ENCODE results near the gene GFOD2. TPM values are rescaled to one million over a fixed set of nuclear protein-coding genes. Genes with fewer than 3 reads are reported as not detected.

Gene GFOD2
- total and polyA plus RNA-seq, 11 donors: 6.5 to 15.4 (median 9.8) TPM

DNA sequence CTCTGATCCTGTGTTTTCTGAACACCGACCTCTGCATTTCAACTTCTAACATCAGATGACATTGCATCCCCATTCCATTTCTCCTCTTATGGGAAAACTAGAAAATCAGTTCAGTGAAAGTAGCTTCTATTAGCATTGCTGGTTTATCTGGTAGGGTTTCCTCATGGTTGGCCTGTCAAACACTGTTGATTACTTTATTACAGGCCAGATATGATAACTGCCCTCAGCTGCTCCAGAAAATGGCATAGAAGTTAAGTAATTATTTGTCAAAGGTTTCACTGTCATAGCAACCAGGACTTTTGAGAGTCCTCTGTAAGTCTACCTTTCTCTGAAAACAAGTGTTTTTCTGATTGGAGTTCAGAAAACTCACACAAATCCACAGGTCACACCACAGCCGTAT is 3.0 kb downstream of the GFOD2 start:
- DNase-seq (no peak), ATAC-seq (no peak)
- intact Hi-C loops (cut with DNase I): loop anchor here in 4 of 10 donors (5.0 kb wide), 2 partner anchors 44 to 91 kb away; partner anchors contain the start of genes RANBP10 (in 1 of the 4) and TSNAXIP1 (in 1 of the 4)
- Histone ChIP-seq H3K9me3 (no peaks in the 10 kb centered on the region), H3K36me3 (no peaks in the 10 kb centered on the region), H3K4me3 (no peak overlapping the region), H3K27me3 (no peaks in the 10 kb centered on the region), H3K27ac (no peak overlapping the region), H3K4me1 (peaks cover 0 to 35% (median 22%) of the 10 kb centered on the region in 12 donors)
- WGBS, 4 donors: 86 to 97% (median 93%) methylated on average over 2 of the region's 2 CpGs
- TF ChIP-seq CTCF (IDR thresholded peaks at IDR 0.05) (no peak), POLR2A (IDR thresholded peaks at IDR 0.05) (no peak)

DNA sequence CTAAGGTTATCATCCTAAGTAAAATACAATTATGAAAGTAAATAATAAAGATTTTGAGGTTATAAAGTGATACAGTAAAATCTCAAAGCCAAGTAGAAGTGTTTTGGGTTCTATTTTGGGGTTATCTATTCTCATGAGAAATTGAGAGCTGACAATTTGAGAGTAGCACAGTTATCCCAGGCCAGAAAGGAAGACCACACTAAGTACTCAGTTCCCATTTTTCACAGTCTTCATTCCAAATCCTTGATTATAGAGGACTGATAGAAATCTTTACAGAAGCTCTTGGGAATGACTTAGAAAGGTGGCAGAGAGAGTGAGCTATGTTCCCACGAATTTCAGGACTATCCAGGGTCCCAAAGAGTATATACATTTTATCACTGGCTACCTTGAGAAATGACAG is 4.6 kb downstream of the GFOD2 start:
- WGBS, 4 donors: 66 to 82% (median 71%) methylated on average over 1 of the region's 1 CpG
- peaks cover 0 to 27% (median 12%) of the 10 kb centered on the region in 12 donors for H3K4me1 ChIP-seq
- intact Hi-C loops (cut with DNase I): no loop called here
- no peak overlapping the region for H3K27ac ChIP-seq
- no peak overlapping the region for H3K4me3 ChIP-seq
- ATAC-seq (no peak), DNase-seq (no peak)
- H3K36me3 ChIP-seq: no peaks in the 10 kb centered on the region
- H3K9me3 ChIP-seq: no peaks in the 10 kb centered on the region
- H3K27me3 ChIP-seq: no peaks in the 10 kb centered on the region
- TF ChIP-seq POLR2A (IDR thresholded peaks at IDR 0.05) (no peak), CTCF (IDR thresholded peaks at IDR 0.05) (no peak)

DNA sequence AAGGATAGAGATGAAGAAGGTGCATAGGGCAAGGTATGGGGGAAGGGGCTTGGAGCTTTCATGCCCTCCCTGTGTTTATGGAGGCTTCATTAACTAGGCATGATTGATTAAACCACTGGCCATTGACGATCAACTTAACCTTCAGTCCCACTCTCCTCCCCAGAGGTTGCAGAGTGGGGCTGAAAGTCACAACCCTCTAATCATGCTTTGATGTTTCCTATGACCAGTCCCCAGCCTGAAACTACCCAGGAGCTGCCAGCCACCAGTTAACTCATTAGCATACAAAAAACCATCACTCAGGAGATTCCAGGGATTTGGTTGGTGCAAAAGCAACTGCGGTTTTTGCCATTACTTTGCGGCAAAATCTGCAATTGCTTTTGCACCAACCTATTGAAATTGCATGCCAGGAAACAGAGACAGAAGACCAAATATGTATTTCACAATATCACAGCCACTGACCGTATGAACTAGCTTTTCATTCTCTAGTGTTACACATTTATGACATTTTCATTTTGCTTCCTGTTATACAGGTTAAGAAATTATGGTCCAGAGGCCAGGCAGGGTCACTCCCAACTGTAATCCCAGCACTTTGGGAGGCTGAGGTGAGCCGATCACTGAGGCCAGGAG is 5.4 kb downstream of the GFOD2 start:
- no peaks in the 10 kb centered on the region for H3K27me3 ChIP-seq
- no peak for ATAC-seq
- no peak for DNase-seq

DNA sequence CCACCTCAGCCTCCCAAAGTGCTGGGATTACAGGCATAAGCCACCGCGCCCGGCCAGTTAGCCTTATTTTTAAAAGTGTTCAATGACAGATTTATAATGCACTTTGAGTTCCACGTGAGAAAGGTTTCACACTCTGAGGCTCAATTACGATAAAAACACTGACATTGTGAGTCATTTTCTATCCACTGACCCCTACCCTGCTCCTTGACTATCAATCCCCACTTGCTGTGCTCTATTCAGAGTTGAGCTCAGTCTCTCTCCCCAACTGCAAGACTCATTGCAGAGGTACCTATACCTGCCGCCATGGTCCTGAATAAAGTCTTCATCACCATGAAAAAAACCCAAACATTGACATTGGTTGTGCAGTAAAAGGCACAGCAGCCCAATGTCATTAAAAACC is 8.5 kb downstream of the GFOD2 start:
- no peaks in the 10 kb centered on the region for H3K9me3 ChIP-seq
- DNase-seq (no peak), ATAC-seq (no peak)
- no peak overlapping the region for H3K27ac ChIP-seq
- TF ChIP-seq POLR2A (IDR thresholded peaks at IDR 0.05): no peak
- no peak for TF ChIP-seq CTCF (IDR thresholded peaks at IDR 0.05)
- H3K4me1 ChIP-seq: peaks cover 0 to 8% (median 0%) of the 10 kb centered on the region in 12 donors
- 96 to 97% (median 96%) methylated on average over 6 of the region's 6 CpGs for WGBS, 4 donors
- intact Hi-C loops (cut with DNase I): no loop called here
- no peaks in the 10 kb centered on the region for H3K36me3 ChIP-seq
- no peaks in the 10 kb centered on the region for H3K27me3 ChIP-seq
- no peak overlapping the region for H3K4me3 ChIP-seq

More for the DNA sequence above, 5.4 kb downstream of the GFOD2 start:
- no peaks in the 10 kb centered on the region for H3K9me3 ChIP-seq
- 88 to 95% (median 92%) methylated on average over 5 of the region's 5 CpGs for WGBS, 4 donors
- no peak for TF ChIP-seq POLR2A (IDR thresholded peaks at IDR 0.05)
- TF ChIP-seq CTCF (IDR thresholded peaks at IDR 0.05): no peak
- no peaks in the 10 kb centered on the region for H3K36me3 ChIP-seq
- no peak overlapping the region for H3K4me3 ChIP-seq
- H3K4me1 ChIP-seq: peaks cover 0 to 27% (median 11%) of the 10 kb centered on the region in 12 donors
- intact Hi-C loops (cut with DNase I): no loop called here
- H3K27ac ChIP-seq: no peak overlapping the region

Data from heart left ventricle (tissue), 16 donors.